ENCODE measurements around the gene COMT.

GRCh38 chr22:19932367-19933206 is 9.0 kb upstream of the COMT start:
- TF ChIP-seq, protein P1, sequence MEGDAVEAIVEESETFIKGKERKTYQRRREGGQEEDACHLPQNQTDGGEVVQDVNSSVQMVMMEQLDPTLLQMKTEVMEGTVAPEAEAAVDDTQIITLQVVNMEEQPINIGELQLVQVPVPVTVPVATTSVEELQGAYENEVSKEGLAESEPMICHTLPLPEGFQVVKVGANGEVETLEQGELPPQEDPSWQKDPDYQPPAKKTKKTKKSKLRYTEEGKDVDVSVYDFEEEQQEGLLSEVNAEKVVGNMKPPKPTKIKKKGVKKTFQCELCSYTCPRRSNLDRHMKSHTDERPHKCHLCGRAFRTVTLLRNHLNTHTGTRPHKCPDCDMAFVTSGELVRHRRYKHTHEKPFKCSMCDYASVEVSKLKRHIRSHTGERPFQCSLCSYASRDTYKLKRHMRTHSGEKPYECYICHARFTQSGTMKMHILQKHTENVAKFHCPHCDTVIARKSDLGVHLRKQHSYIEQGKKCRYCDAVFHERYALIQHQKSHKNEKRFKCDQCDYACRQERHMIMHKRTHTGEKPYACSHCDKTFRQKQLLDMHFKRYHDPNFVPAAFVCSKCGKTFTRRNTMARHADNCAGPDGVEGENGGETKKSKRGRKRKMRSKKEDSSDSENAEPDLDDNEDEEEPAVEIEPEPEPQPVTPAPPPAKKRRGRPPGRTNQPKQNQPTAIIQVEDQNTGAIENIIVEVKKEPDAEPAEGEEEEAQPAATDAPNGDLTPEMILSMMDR (IDR thresholded peaks at IDR 0.05; ENCODE audit: low read depth, low read length, missing input control) = no peak
- no peak for TF ChIP-seq JUND (IDR thresholded peaks at IDR 0.05)
- TF ChIP-seq FOXA2 (IDR thresholded peaks at IDR 0.05) = no peak
- TF ChIP-seq ZBTB33 (IDR thresholded peaks at IDR 0.05) = no peak

All from liver (tissue), 3 donors.